Neutrophil (primary cell): ENCODE results near the gene CACNA2D3.

Experiments used
- H3K27ac ChIP-seq: fragments of 200-600 bp; sonication (generic); 2 replicates; pipeline ENCODE4 v1.5.1; 2016; ENCODE audit warnings: mild to moderate bottlenecking, moderate library complexity
- H3K27me3 ChIP-seq: fragments of 200-600 bp; sonication (generic); 2 replicates; pipeline ENCODE4 v1.6.0; 2016; ENCODE audit warnings: mild to moderate bottlenecking
- H3K36me3 ChIP-seq: fragments of 200-600 bp; sonication (generic); 2 replicates; pipeline ENCODE4 v1.5.1; 2017
- H3K4me1 ChIP-seq, 2 experiments: fragments of 200-600 bp in 1 of 2; sonication (generic) in 1 of 2; 1 replicate in 1 of 2; 2 replicates in 1 of 2; pipeline versions ENCODE4 v1.5.1 to v1.6.1; 2013 to 2016; ENCODE audit warnings: low read depth in 1 of 2, low read length in 1 of 2, mild to moderate bottlenecking in 1 of 2, moderate library complexity in 1 of 2; ENCODE audit not compliant: control insufficient read depth in 1 of 2, insufficient read depth in 1 of 2
- H3K4me3 ChIP-seq, 2 experiments: fragments of 200-600 bp in 1 of 2; sonication (generic) in 1 of 2; 1 replicate in 1 of 2; 2 replicates in 1 of 2; pipeline ENCODE4 v1.5.1; 2013 to 2016; ENCODE audit warnings: low read depth in 1 of 2, low read length in 1 of 2, mild to moderate bottlenecking in 1 of 2, moderate library complexity in 1 of 2
- H3K9me3 ChIP-seq: fragments of 200-600 bp; sonication (generic); 2 replicates; pipeline ENCODE4 v1.5.1; 2016
- CTCF ChIP-seq: fragments of 200-600 bp; sonication (generic); IDR thresholded peaks from 2 replicates; pipeline ENCODE4 v1.5.1; 2016; ENCODE audit warnings: antibody characterized with exemption

Gene CACNA2D3

GRCh38 chr3:54193093-54193492, 70.7 kb downstream of the CACNA2D3 start:
- Histone ChIP-seq H3K9me3 (no peaks in the 10 kb centered on the region), H3K4me3 (no peak overlapping the region)
- no peak for TF ChIP-seq CTCF

GRCh38 chr3:54196360-54196991, 74.1 kb downstream of the CACNA2D3 start:
- H3K4me3 ChIP-seq, result no peak overlapping the region
- no peak overlapping the region for H3K27ac ChIP-seq
- peaks cover 6% of the 10 kb centered on the region for H3K27me3 ChIP-seq
- TF ChIP-seq CTCF, result no peak
- H3K4me1 ChIP-seq, result no peaks in the 10 kb centered on the region
- H3K36me3 ChIP-seq, result no peaks in the 10 kb centered on the region
- H3K9me3 ChIP-seq, result no peaks in the 10 kb centered on the region

More at GRCh38 chr3:54193093-54193492, 70.7 kb downstream of the CACNA2D3 start:
- H3K27me3 ChIP-seq, result peaks cover 6% of the 10 kb centered on the region
- H3K27ac ChIP-seq, result no peak overlapping the region
- H3K4me1 ChIP-seq, result no peaks in the 10 kb centered on the region
- no peaks in the 10 kb centered on the region for H3K36me3 ChIP-seq

GRCh38 chr3:54197509-54197908, 75.2 kb downstream of the CACNA2D3 start:
- Histone ChIP-seq H3K4me3 (no peak overlapping the region), H3K9me3 (no peaks in the 10 kb centered on the region), H3K4me1 (no peaks in the 10 kb centered on the region), H3K36me3 (no peaks in the 10 kb centered on the region), H3K27ac (no peak overlapping the region), H3K27me3 (peaks cover 6% of the 10 kb centered on the region)
- TF ChIP-seq CTCF, result no peak

- no peak overlapping the region for H3K27ac ChIP-seq
- H3K4me3 ChIP-seq, result no peak overlapping the region
- no peaks in the 10 kb centered on the region for H3K36me3 ChIP-seq
- H3K27me3 ChIP-seq, result peaks cover 6% of the 10 kb centered on the region
- no peaks in the 10 kb centered on the region for H3K9me3 ChIP-seq
- no peak for TF ChIP-seq CTCF
- H3K4me1 ChIP-seq, result no peaks in the 10 kb centered on the region
Observed at GRCh38 chr3:54198556-54198955, 76.2 kb downstream of the CACNA2D3 start.

- Histone ChIP-seq H3K27me3 (no peaks in the 10 kb centered on the region), H3K4me1 (no peaks in the 10 kb centered on the region), H3K36me3 (no peaks in the 10 kb centered on the region), H3K4me3 (no peak overlapping the region), H3K9me3 (no peaks in the 10 kb centered on the region), H3K27ac (no peak overlapping the region)
- TF ChIP-seq CTCF, result no peak
Observed at GRCh38 chr3:54202054-54202453, 79.7 kb downstream of the CACNA2D3 start.
